Keratinocyte (primary cell): ENCODE measurements around the gene OR10T2. TPM values are rescaled to one million over a fixed set of nuclear protein-coding genes. Genes with fewer than 3 reads are reported as not detected.

Experiments used
- DNase-seq: peaks from one replicate; pipeline ENCODE4 v3.0.0-alpha.2; 2011; ENCODE audit warnings: low read depth, missing footprints, low spot score
- FAIRE-seq: peaks from 2 replicates; lab custom pipeline; 2011; peaks lifted over from hg19 to GRCh38; lab: Jason Lieb, UNC
- H2AFZ ChIP-seq: 2 replicates; pipeline ENCODE4 v1.6.0; 2012; ENCODE audit warnings: low read length, control low read depth, inconsistent platforms; ENCODE audit not compliant: control insufficient read depth
- H3K27ac ChIP-seq: 2 replicates; pipeline ENCODE4 v1.5.1; 2011; ENCODE audit warnings: low read length; ENCODE audit not compliant: control insufficient read depth, insufficient read depth
- H3K27me3 ChIP-seq: 3 replicates; pipeline ENCODE4 v1.6.0; 2011; ENCODE audit warnings: low read length; ENCODE audit not compliant: control insufficient read depth, insufficient read depth; ENCODE audit errors: extremely low read depth
- H3K36me3 ChIP-seq, 2 experiments: 2 replicates in 1 of 2; 3 replicates in 1 of 2; pipeline ENCODE4 v1.5.1; 2011; ENCODE audit warnings: low read length in 2 of 2, mild to moderate bottlenecking in 1 of 2; ENCODE audit not compliant: control insufficient read depth in 2 of 2, insufficient read depth in 2 of 2; ENCODE audit errors: extremely low read depth in 1 of 2
- H3K4me1 ChIP-seq: 3 replicates; pipeline ENCODE4 v1.5.1; 2011; ENCODE audit warnings: low read length; ENCODE audit not compliant: control insufficient read depth, insufficient read depth; ENCODE audit errors: extremely low read depth
- H3K4me2 ChIP-seq: 3 replicates; pipeline ENCODE4 v1.6.0; 2011; ENCODE audit warnings: low read depth, low read length; ENCODE audit not compliant: control insufficient read depth, insufficient read depth; ENCODE audit errors: extremely low read depth
- H3K4me3 ChIP-seq, 3 experiments: fragments of 200-600 bp in 1 of 3; sonication (generic) in 1 of 3; 2 replicates in 2 of 3; 3 replicates in 1 of 3; pipeline ENCODE4 v1.5.1; 2011 to 2016; ENCODE audit warnings: low read length in 3 of 3, mild to moderate bottlenecking in 3 of 3, control low read depth in 2 of 3, inconsistent platforms in 1 of 3, low read depth in 1 of 3, mixed read lengths in 1 of 3, mixed run types in 1 of 3, moderate library complexity in 1 of 3; ENCODE audit not compliant: control insufficient read depth in 2 of 3, insufficient read depth in 2 of 3; ENCODE audit errors: extremely low read depth in 1 of 3
- H3K79me2 ChIP-seq: 2 replicates; pipeline ENCODE4 v1.6.0; 2012; ENCODE audit warnings: low read length; ENCODE audit not compliant: control insufficient read depth, insufficient read depth
- H3K9ac ChIP-seq: 3 replicates; pipeline ENCODE4 v1.6.0; 2011; ENCODE audit warnings: low read length; ENCODE audit not compliant: control insufficient read depth, insufficient read depth; ENCODE audit errors: extremely low read depth
- H3K9me1 ChIP-seq: 3 replicates; pipeline ENCODE4 v1.6.0; 2011; ENCODE audit warnings: low read length; ENCODE audit not compliant: control insufficient read depth, insufficient read depth; ENCODE audit errors: extremely low read depth
- H3K9me3 ChIP-seq: 2 replicates; pipeline ENCODE4 v1.5.1; 2012; ENCODE audit warnings: low read depth, low read length; ENCODE audit not compliant: control insufficient read depth
- H4K20me1 ChIP-seq: 3 replicates; pipeline ENCODE4 v1.6.0; 2011; ENCODE audit warnings: low read length; ENCODE audit not compliant: control insufficient read depth, insufficient read depth; ENCODE audit errors: extremely low read depth
- CTCF ChIP-seq, 3 experiments: IDR thresholded peaks in 1 of 3; conservative IDR thresholded peaks in 1 of 3; optimal IDR thresholded peaks in 1 of 3; 2 replicates in 2 of 3; 3 replicates in 1 of 3; pipeline versions ENCODE3 to v1.5.1; 2011; ENCODE audit warnings: low read length in 3 of 3, mild to moderate bottlenecking in 3 of 3, moderate library complexity in 2 of 3, control low read depth in 1 of 3, inconsistent platforms in 1 of 3; ENCODE audit not compliant: insufficient read depth in 2 of 3; ENCODE audit errors: extremely low read depth in 1 of 3
- EZH2 ChIP-seq: IDR thresholded peaks from one replicate; pipeline ENCODE4 v1.6.1; 2012; ENCODE audit warnings: inconsistent platforms, mild to moderate bottlenecking, low read length, moderate library complexity
- dilution Hi-C: fragments of 300-500 bp; cut with MboI; formaldehyde crosslinking; loops from one replicate; pipeline ENCODE4 v1.7.0; 2020; ENCODE audit warnings: low sequenced_read_pairs; ENCODE audit not compliant: extremely low pct_ligation_motif_present
- polyA plus RNA-seq, 5 experiments: library from polyadenylated mRNA; depleted of rRNA in 3 of 5; stranded (reverse) in 3 of 5; stranded (forward) in 1 of 5; unstranded in 1 of 5; fragments of >200 nt; gene quantifications; 1 replicate in 1 of 5; 2 replicates in 3 of 5; 3 replicates in 1 of 5; pipeline versions ENCODE4 v1.2.1 to v1.2.3, GENCODE V29; 2011 to 2012; ENCODE audit warnings: missing spikeins in 2 of 5, low read depth in 1 of 5, low replicate concordance in 1 of 5

Gene OR10T2
- polyA plus RNA-seq, 1 donor (not counting 4 experiments of a cell fraction or from before 2014, with no cell fraction given): not detected

GRCh38 chr1:158417586-158417985, 18.3 kb upstream of the OR10T2 start:
- H3K9me1 ChIP-seq: no peaks in the 10 kb centered on the region
- H3K27ac ChIP-seq: no peak overlapping the region
- no peak overlapping the region for H3K4me3 ChIP-seq
- H3K36me3 ChIP-seq: no peaks in the 10 kb centered on the region
- no peak overlapping the region for H3K4me2 ChIP-seq
- no peak for DNase-seq
- H4K20me1 ChIP-seq: no peaks in the 10 kb centered on the region
- dilution Hi-C loops: no loop called here
- TF ChIP-seq EZH2 (no peak), CTCF (optimal IDR thresholded peaks at IDR 0.05 in 1 of 3, IDR thresholded peaks at IDR 0.05 in 1 of 3, conservative IDR thresholded peaks at IDR 0.05 in 1 of 3; ENCODE audit: extremely low read depth in 1 of 3, insufficient read depth in 2 of 3, low read length in 3 of 3) (no peak)
- H3K79me2 ChIP-seq: no peaks in the 10 kb centered on the region
- H2AFZ ChIP-seq: no peak overlapping the region
- H3K9ac ChIP-seq: no peak overlapping the region
- H3K9me3 ChIP-seq: no peaks in the 10 kb centered on the region
- FAIRE-seq: no peak
- H3K27me3 ChIP-seq: no peaks in the 10 kb centered on the region
- H3K4me1 ChIP-seq: no peaks in the 10 kb centered on the region

- TF ChIP-seq EZH2 (no peak), CTCF (optimal IDR thresholded peaks at IDR 0.05 in 1 of 3, IDR thresholded peaks at IDR 0.05 in 1 of 3, conservative IDR thresholded peaks at IDR 0.05 in 1 of 3; ENCODE audit: extremely low read depth in 1 of 3, insufficient read depth in 2 of 3, low read length in 3 of 3) (no peak)
- Histone ChIP-seq H3K36me3 (no peaks in the 10 kb centered on the region), H3K27me3 (no peaks in the 10 kb centered on the region), H4K20me1 (no peaks in the 10 kb centered on the region), H3K4me2 (no peak overlapping the region), H3K9ac (no peak overlapping the region), H3K9me3 (no peaks in the 10 kb centered on the region), H3K27ac (no peak overlapping the region), H2AFZ (no peak overlapping the region), H3K79me2 (no peaks in the 10 kb centered on the region), H3K4me1 (no peaks in the 10 kb centered on the region), H3K9me1 (no peaks in the 10 kb centered on the region), H3K4me3 (no peak overlapping the region)
- DNase-seq: no peak
- FAIRE-seq: no peak
- dilution Hi-C loops: no loop called here
Measured at GRCh38 chr1:158414651-158415345, 15.5 kb upstream of the OR10T2 start.
